GM21367 (cell line): ENCODE measurements around the gene IQSEC3.
"Not testable (repeated sequence)": the region's sequence is repeated elsewhere in the genome, so short reads cannot be mapped to it uniquely, and the experiment has no call there.

Experiments used
- ATAC-seq: cut with Tn5 transposase; IDR thresholded peaks from one replicate; pipeline ENCODE4 v1.9.1; 2021; ENCODE audit not compliant: unreplicated experiment

IQSEC3 gene

DNA sequence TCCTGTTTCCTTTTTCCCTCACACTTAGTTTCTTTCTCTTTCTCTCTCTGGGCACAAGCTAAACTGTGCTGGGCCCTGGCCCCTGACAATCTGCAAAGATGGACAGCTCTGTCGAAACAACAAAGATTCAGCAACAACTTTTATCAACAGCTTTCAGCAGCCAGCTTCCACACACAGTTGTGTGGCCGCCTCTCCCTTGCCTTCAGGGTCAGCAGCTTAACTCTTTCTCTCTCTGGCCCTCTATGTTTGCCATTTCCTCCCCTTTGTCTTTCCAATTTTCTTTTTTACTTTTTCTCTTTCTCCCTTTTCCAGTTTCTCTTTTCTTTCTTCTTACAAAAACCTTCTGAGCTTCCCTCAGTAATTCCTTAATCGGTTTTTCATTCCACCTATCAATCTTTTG lies 43.3 kb downstream of the IQSEC3 start:
- no peak for ATAC-seq

- ATAC-seq, result no peak
Observed at GRCh38 chr12:111699-112493, 45.3 kb downstream of the IQSEC3 start.

DNA sequence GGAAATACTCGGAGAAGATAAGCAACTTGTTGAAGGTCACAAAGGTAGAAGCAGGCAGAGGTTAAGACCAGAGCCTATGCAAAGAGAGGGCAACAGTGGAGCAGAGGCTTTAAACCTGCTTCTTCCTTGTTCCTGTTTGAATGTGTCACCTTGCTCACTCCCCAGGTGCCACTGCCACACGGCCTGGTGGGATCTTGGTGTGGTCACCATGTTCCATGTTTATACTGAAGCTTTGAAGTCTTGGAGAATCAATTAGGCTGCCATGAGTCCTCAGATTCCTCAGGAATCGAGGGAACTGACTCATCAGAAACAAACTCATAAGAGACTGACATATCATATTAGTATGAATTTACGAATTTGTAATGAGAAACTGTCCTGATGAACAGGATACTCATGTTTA lies 46.8 kb downstream of the IQSEC3 start:
- no peak for ATAC-seq

- no peak for ATAC-seq
Observed at GRCh38 chr12:114626-115211, 48.2 kb downstream of the IQSEC3 start.

GRCh38 chr12:115518-115917 lies 49.0 kb downstream of the IQSEC3 start:
- no peak for ATAC-seq

GRCh38 chr12:115960-116915 lies 49.7 kb downstream of the IQSEC3 start:
- ATAC-seq, result no peak

DNA sequence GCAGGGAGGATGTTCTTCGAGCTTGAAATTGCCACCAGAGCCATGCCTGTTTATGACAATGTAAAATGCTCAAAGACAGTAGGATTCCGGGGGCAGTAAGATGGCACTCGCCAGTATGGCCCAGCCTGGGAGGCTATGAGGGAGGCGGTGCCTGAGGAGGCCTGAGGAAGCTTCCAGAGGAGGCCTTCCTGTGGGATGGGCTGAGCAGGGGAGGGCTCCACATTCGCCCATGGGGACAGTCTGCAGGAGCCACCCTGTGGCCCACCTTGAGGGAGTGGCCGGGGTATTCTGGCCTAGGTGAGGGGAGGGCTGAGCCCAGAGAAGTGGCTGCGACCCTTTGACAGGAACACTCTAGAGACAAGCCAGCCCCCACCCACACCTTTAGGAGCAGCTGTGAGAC lies 50.7 kb downstream of the IQSEC3 start:
- ATAC-seq, result no peak

- ATAC-seq, result no peak
Observed at GRCh38 chr12:117816-118345, 51.3 kb downstream of the IQSEC3 start.

- no peak for ATAC-seq
Observed at GRCh38 chr12:118591-118990, 52.0 kb downstream of the IQSEC3 start.

GRCh38 chr12:120951-121350 lies 54.4 kb downstream of the IQSEC3 start:
- ATAC-seq, result no peak

DNA sequence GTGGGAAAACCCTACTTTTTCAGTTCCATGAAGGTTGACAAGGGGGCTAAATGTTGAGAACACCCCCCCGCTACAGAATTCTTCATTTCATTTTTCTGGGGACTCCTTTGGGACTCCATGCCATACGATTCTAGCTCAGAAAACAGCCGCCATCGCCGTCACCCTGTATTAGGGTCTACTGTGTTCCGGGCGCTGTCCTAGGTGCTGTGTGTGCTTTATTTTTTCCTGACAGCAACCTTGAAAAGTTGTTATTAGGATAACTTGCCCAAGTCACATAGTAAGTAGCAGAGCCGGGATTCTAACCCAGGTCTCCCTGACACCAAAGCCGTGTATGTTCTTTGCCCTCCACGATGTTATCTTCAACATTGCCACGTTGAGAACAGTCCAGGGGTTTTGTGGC lies 55.1 kb downstream of the IQSEC3 start:
- ATAC-seq, result no peak

DNA sequence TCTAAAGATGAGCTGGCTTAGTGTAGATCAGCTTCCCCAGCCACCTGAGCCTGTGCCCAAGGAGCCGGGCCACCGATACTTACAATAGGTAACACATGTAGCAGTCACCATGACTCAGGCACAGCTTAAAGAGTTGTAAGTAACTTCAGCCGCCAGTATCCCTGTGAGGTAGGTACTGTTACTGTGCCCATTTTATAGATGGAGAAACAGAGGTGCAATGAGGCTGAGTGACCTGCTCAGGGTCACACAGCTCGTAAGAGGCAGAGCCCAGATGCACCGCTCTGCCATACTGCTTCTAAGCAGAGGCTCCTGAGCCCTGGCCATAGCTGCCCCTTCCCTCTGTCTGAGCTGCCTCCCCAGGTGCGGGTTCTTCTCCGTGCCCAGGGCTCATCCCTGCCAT lies 58.5 kb downstream of the IQSEC3 start:
- ATAC-seq, result no peak

GRCh38 chr12:125566-125965 lies 59.0 kb downstream of the IQSEC3 start:
- no peak for ATAC-seq

DNA sequence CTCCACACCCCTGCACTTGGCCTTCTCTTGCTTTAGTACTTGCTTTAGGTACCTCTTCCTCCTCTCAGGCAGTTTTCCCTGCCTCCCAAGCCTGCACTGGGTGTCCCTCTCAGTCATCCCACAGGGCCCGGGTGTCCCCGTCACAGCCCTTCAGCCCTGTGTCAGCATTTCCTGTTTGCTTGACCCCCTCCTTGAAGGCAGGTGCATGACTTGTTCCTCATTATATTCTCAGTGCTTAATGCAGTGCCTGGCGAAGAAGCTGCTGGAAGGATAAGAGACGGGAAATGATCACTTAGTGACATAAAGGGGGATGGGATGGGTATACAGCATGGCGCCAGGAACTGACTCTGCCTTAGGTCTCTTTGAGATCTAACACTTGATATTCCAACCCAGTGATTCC lies 61.5 kb downstream of the IQSEC3 start:
- ATAC-seq, result no peak

DNA sequence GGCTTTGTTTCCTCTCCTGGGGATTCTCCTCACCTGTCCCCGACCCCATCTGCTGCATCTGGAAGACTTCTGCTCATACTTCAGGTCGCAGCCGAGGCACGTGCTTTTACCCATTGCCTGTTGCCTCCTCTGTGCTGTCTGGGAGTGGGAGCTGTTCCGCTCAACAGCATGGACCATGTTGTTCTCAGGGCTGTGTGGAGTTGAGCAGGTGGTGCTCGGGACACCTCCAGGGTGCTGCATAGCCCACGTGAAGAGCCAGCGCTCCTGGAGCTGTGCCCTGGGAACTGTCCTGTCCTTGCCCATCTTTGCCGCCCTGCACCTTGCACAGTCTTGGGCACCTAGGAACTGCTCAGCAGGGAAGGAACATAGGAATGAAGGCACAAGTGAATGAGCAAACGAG lies 62.4 kb downstream of the IQSEC3 start:
- no peak for ATAC-seq

DNA sequence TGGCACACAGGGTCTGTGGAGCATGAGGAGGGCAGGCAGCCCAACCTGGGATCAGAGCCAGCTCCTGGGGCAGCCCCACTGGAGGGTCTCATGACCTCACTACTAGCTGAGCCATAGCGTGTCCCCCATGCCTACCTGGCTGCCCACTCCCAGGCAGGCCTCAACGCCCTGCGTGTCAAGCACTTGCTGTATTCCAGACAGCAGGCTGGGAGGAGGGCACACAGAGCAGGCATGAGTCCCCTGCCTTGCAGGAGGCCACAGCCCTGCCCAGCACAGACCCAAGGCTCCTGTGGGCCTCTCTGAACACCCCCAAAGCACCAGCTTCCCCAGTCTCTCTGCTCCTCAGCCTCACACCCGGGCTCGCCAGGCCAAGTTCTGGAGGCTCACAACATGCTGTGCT lies 64.0 kb downstream of the IQSEC3 start:
- no peak for ATAC-seq

- ATAC-seq, result no peak
Observed at GRCh38 chr12:131008-131407, 64.4 kb downstream of the IQSEC3 start.

DNA sequence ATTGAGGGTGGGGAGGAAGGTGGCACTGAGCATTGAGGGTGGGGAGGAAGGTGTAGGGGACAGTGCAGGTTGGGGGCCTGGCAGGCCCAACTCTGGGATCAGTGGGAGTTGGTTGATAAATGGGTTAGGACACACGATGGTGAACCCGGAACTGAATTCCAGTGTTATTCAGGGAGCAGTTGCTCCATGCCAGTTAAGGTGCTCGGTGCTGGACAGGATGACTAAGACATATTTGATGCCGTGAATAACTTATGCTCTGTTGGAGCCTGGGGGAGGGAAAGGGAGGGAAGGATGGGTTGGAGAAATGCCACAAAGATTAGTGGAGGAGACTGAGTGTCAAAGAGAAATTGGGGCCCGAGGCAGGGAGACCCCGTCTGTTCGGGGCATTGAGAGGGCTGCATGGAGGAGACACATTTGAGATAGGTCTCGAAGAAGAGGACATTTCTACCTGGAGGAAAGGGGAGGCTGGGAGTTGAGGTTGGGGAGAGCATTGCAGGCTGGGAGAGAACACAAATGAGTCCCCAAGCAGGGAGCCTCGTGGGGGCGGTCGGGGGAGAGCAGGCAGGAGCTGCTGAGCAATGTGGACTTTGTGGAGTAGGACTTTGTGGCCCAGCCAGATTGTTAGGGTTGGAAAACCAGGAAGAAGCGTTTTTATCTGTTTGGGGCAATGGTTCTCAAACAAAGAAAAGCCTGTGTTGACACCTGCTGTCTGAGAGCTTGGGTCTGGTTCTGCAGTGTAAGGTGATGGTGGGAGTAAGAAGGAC lies 65.3 kb downstream of the IQSEC3 start:
- ATAC-seq, result no peak

DNA sequence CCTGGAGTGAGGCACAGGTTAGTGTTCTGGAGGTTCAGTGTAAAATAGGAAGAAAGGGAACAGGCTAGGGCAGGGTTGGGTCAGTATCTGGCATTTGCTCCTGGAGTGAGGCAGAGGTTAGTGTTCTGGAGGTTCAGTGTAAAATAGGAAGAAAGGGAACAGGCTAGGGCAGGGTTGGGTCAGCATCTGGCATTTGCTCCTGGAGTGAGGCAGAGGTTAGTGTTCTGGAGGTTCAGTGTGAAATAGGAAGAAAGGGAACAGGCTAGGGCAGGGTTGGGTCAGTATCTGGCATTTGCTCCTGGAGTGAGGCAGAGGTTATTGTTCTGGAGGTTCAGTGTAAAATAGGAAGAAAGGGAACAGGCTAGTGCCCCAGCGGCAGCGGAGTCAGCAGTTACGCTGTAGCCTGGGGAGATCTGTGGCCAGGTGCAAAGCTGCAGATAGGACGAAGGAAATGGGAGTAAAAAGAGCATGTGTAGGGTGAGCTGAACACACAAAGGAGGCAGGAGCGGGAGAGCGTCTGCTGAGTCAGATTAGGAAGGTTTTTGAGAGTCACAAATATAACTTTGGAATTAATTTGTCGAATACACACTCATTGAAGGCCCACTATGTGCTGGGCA lies 67.2 kb downstream of the IQSEC3 start:
- not testable (repeated sequence) for ATAC-seq

- no peak for ATAC-seq
Observed at GRCh38 chr12:135138-135537, 68.6 kb downstream of the IQSEC3 start.
